Caco-2 (cell line): ENCODE data around the gene FGF12. TPM values are rescaled to one million over a fixed set of nuclear protein-coding genes. Genes with fewer than 3 reads are reported as not detected.

Experiments used
- BruUV-seq: library from RNA; stranded (reverse); fragments of 400-500 nt; replicated peaks from 2 replicates; lab custom pipeline; 2021; lab: Mats Ljungman, UMichigan
- CTCF ChIA-PET: fragments of 300-600 bp; sonication (Branson Sonifier 250); formaldehyde crosslinking; loops from one replicate; lab custom pipeline; 2022; ENCODE audit warnings: antibody characterized with exemption; lab: Charles Lee
- POLR2A ChIA-PET: fragments of 300-600 bp; sonication (Branson Sonifier 250); formaldehyde crosslinking; loops from one replicate; lab custom pipeline; 2022; ENCODE audit warnings: antibody characterized with exemption; lab: Charles Lee
- DNase-seq, 2 experiments: peaks; one replicate each; pipeline versions ENCODE4 v3.0.0 to v3.0.0-alpha.2; 2020 to 2022
- H3K27me3 ChIP-seq: replicated peaks from 2 replicates; pipeline ENCODE4 v1.6.0; 2011; ENCODE audit warnings: low read length; ENCODE audit not compliant: control insufficient read depth, insufficient read depth
- H3K36me3 ChIP-seq: 2 replicates; pipeline ENCODE4 v1.5.1; 2011; ENCODE audit warnings: low read length; ENCODE audit not compliant: control insufficient read depth, insufficient read depth
- H3K4me1 ChIP-seq: fragments of 250-450 bp; sonication (Bioruptor Pico); 2 replicates; pipeline ENCODE4 v1.5.1; 2020; ENCODE audit warnings: mild to moderate bottlenecking
- H3K4me3 ChIP-seq: 2 replicates; pipeline ENCODE4 v1.5.1; 2011; ENCODE audit warnings: low read depth, mild to moderate bottlenecking, control low read depth, low read length
- H3K9me3 ChIP-seq: fragments of 250-450 bp; sonication (Bioruptor Pico); 2 replicates; pipeline ENCODE4 v1.5.1; 2020; ENCODE audit warnings: mild to moderate bottlenecking, moderate library complexity
- H3K27ac Mint-ChIP-seq: one replicate; pipeline ENCODE4 v1.8.0; 2022; ENCODE audit warnings: mixed read lengths; ENCODE audit not compliant: unreplicated experiment
- H3K27me3 Mint-ChIP-seq: one replicate; pipeline ENCODE4 v1.8.0; 2022; ENCODE audit warnings: mixed read lengths; ENCODE audit not compliant: insufficient read depth, unreplicated experiment
- H3K36me3 Mint-ChIP-seq: one replicate; pipeline ENCODE4 v1.8.0; 2022; ENCODE audit warnings: mild to moderate bottlenecking, mixed read lengths; ENCODE audit not compliant: insufficient read depth, unreplicated experiment
- H3K4me1 Mint-ChIP-seq: one replicate; pipeline ENCODE4 v1.8.0; 2022; ENCODE audit warnings: low read depth, mixed read lengths; ENCODE audit not compliant: unreplicated experiment
- H3K4me3 Mint-ChIP-seq: one replicate; pipeline ENCODE4 v1.8.0; 2022; ENCODE audit warnings: mild to moderate bottlenecking, moderate library complexity, mixed read lengths; ENCODE audit not compliant: unreplicated experiment
- H3K9me3 Mint-ChIP-seq: one replicate; pipeline ENCODE4 v1.8.0; 2022; ENCODE audit warnings: mixed read lengths; ENCODE audit not compliant: unreplicated experiment
- intact Hi-C: fragments of 100-400 bp; cut with micrococcal nuclease; formaldehyde crosslinking; loops from one replicate; pipeline ENCODE4 v1.10.0; 2022; ENCODE audit not compliant: unreplicated experiment
- total RNA-seq: library from RNA; stranded (reverse); gene quantifications from 2 replicates; pipeline ENCODE4 v1.2.3, GENCODE V29; 2022
- TF ChIP-seq, protein P1 (sequence below), 2 experiments: fragments of 200-600 bp in 1 of 2; IDR thresholded peaks; 1 replicate in 1 of 2; 2 replicates in 1 of 2; pipeline versions ENCODE4 v1.5.1 to v1.8.0; 2011 to 2022; ENCODE audit warnings: antibody characterized with exemption in 1 of 2, control low read depth in 1 of 2, inconsistent platforms in 1 of 2, low read depth in 1 of 2, low read length in 1 of 2, mild to moderate bottlenecking in 1 of 2, moderate library complexity in 1 of 2; ENCODE audit not compliant: insufficient read depth in 1 of 2, severe bottlenecking in 1 of 2, unreplicated experiment in 1 of 2

Gene FGF12
- total RNA-seq, 1 experiment from 2014 or later: 0.41 TPM

- Histone ChIP-seq H3K4me3 (no peak overlapping the region), H3K27me3 (no peaks in the 10 kb centered on the region), H3K36me3 (no peaks in the 10 kb centered on the region), H3K4me1 (peaks cover 6% of the 10 kb centered on the region; the same call in 1 of the 2 replicates), H3K9me3 (0 out of 2 replicates have a peak, but pooled peaks cover 4% of the 10 kb centered on the region)
- TF ChIP-seq, protein P1, sequence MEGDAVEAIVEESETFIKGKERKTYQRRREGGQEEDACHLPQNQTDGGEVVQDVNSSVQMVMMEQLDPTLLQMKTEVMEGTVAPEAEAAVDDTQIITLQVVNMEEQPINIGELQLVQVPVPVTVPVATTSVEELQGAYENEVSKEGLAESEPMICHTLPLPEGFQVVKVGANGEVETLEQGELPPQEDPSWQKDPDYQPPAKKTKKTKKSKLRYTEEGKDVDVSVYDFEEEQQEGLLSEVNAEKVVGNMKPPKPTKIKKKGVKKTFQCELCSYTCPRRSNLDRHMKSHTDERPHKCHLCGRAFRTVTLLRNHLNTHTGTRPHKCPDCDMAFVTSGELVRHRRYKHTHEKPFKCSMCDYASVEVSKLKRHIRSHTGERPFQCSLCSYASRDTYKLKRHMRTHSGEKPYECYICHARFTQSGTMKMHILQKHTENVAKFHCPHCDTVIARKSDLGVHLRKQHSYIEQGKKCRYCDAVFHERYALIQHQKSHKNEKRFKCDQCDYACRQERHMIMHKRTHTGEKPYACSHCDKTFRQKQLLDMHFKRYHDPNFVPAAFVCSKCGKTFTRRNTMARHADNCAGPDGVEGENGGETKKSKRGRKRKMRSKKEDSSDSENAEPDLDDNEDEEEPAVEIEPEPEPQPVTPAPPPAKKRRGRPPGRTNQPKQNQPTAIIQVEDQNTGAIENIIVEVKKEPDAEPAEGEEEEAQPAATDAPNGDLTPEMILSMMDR (IDR thresholded peaks at IDR 0.05; ENCODE audit: insufficient read depth in 1 of 2, low read depth in 1 of 2, low read length in 1 of 2, severe bottlenecking in 1 of 2, unreplicated experiment in 1 of 2): no peak
- H3K36me3 Mint-ChIP-seq: peaks cover 4% of the 10 kb centered on the region
- H3K4me3 Mint-ChIP-seq: no peak overlapping the region
- no TSS peak for BruUV-seq
- CTCF ChIA-PET: no interaction called here
- no peaks in the 10 kb centered on the region for H3K27me3 Mint-ChIP-seq
- H3K27ac Mint-ChIP-seq: peak overlapping the region; percentile 35
- POLR2A ChIA-PET: no interaction called here
- DNase-seq: no peak
- H3K4me1 Mint-ChIP-seq: no peaks in the 10 kb centered on the region
- intact Hi-C loops: loop anchor here (5.0 kb wide), 1 partner anchor 79 kb away; no protein-coding TSS in a partner anchor
- H3K9me3 Mint-ChIP-seq: no peaks in the 10 kb centered on the region
Measured at GRCh38 chr3:192133271-192133670, 594.1 kb downstream of the FGF12 start.

GRCh38 chr3:192130534-192131132 is 596.7 kb downstream of the FGF12 start:
- H3K9me3 Mint-ChIP-seq: no peaks in the 10 kb centered on the region
- Histone ChIP-seq H3K4me3 (no peak overlapping the region), H3K36me3 (no peaks in the 10 kb centered on the region), H3K27me3 (no peaks in the 10 kb centered on the region), H3K9me3 (0 out of 2 replicates have a peak, but pooled peaks cover 4% of the 10 kb centered on the region), H3K4me1 (peaks cover 6% of the 10 kb centered on the region; the same call in 1 of the 2 replicates)
- TF ChIP-seq, protein P1 (IDR thresholded peaks at IDR 0.05; ENCODE audit: insufficient read depth in 1 of 2, low read depth in 1 of 2, low read length in 1 of 2, severe bottlenecking in 1 of 2, unreplicated experiment in 1 of 2): peak; percentile 65 to 72
- H3K4me1 Mint-ChIP-seq: no peaks in the 10 kb centered on the region
- DNase-seq: peak; percentile 43 to 58
- H3K27ac Mint-ChIP-seq: no peak overlapping the region
- no peaks in the 10 kb centered on the region for H3K27me3 Mint-ChIP-seq
- ChIA-PET POLR2A (no interaction called here), CTCF (no interaction called here)
- H3K36me3 Mint-ChIP-seq: peaks cover 4% of the 10 kb centered on the region
- intact Hi-C loops: loop anchor here (1.0 to 5.0 kb wide), 2 partner anchors 82 to 314 kb away; no protein-coding TSS in a partner anchor
- no TSS peak for BruUV-seq
- H3K4me3 Mint-ChIP-seq: no peak overlapping the region

DNA sequence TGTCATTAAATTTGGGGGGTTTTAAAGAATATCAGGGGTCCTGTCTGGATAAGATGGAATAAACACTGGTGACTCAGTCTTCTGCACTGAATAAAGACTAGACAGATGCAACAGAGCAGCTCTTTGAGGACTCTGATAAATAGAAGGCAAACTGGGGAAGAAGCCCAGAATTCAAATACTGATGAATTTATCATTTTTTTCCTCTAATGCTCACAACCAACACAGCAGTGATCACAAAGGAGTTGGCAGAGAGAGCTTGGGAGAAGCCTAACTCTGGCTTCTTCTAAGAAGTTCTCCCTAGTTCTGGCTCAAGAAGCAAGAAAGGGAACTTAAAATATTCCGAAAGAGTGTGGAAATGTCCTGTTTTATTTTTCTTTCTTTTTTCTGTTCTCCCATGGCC is 597.8 kb downstream of the FGF12 start:
- Mint-ChIP-seq H3K9me3 (no peaks in the 10 kb centered on the region), H3K4me1 (no peaks in the 10 kb centered on the region), H3K27ac (no peak overlapping the region), H3K27me3 (no peaks in the 10 kb centered on the region), H3K4me3 (no peak overlapping the region), H3K36me3 (peaks cover 4% of the 10 kb centered on the region)
- Histone ChIP-seq H3K4me3 (no peak overlapping the region), H3K27me3 (no peaks in the 10 kb centered on the region), H3K9me3 (0 out of 2 replicates have a peak, but pooled peaks cover 4% of the 10 kb centered on the region), H3K36me3 (no peaks in the 10 kb centered on the region), H3K4me1 (peaks cover 6% of the 10 kb centered on the region; the same call in 1 of the 2 replicates)
- CTCF ChIA-PET: no interaction called here
- no peak for DNase-seq
- TF ChIP-seq, protein P1 (IDR thresholded peaks at IDR 0.05; ENCODE audit: insufficient read depth in 1 of 2, low read depth in 1 of 2, low read length in 1 of 2, severe bottlenecking in 1 of 2, unreplicated experiment in 1 of 2): no peak
- POLR2A ChIA-PET: no interaction called here
- BruUV-seq: no TSS peak
- intact Hi-C loops: no loop called here
